ENCODE measurements around the gene ZNF524.
A peak's percentile ranks its signal among the peaks of the same experiment; 100 is the strongest.
"Not testable (repeated sequence)": the region's sequence is repeated elsewhere in the genome, so short reads cannot be mapped to it uniquely, and the experiment has no call there.

Gene ZNF524

DNA sequence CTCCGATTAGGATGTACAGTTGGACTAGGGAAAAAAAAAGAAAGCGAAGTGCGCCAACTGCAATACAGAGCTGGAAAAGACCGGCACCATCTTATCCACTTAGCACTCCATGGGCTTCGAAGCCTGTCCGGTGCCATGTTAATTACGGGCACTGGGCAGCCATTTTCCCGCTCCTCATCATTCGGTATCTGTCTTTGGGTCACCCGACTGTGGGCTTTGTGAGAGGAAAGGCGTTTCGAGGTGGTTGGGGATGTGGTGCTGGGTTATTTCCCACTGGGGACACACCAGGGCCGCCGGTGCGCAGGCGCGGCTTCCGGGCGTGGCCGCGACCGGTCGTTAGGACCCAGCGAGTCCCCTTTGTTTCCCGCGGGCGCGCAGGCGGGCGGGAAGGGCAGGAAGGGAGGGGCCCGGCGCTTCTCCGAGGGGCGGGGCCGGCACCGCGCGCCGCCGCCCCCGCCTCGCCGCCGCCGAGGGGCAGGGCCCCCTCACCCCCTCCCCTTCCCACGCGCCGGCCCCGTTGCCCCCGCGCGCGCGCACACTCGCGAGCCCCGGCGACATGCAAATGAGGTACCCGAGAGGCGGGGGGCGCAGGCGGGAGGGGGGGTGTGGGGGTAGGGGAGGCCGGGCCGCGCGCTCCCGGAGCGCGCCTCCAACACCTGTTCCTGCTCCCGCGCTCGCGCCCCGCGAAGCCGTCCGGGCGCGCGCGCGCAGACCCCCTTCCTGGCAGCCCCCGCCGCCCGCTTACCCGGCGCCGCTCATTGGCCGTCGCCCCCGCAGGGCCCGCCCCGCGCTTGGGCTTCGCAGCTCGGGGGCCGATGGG, at the start of gene ZNF524:
Gene ZNF524 (plus strand): TSS at position 447 of the 820 bp plus-strand sequence. CDS start 1,825 bp downstream, outside the sequence.
- DNase-seq, result peak; percentile 98

DNA sequence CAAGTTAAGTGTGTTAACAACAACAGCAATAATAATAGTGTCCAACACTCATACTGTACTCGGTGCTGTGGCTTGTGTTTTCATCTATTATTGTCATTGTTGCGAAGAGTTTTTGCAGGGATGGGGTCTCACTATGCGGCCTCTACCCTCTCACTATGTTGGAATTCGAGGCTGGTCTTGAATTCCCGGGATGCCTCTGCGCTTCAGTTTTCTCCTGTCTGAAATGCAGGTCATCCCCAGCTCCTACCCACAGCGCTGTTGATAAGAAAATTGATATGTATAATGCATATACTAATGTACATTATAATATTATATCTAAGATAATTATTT, 49.8 kb upstream of the ZNF524 start:
- no peak for DNase-seq

GRCh38 chr19:55552206-55552605, 47.9 kb upstream of the ZNF524 start:
- peak; percentile 25 for DNase-seq

- DNase-seq, result no peak
Observed at GRCh38 chr19:55552620-55553019, 47.5 kb upstream of the ZNF524 start.

- DNase-seq, result no peak
Observed at GRCh38 chr19:55553217-55554182, 46.6 kb upstream of the ZNF524 start.

DNA sequence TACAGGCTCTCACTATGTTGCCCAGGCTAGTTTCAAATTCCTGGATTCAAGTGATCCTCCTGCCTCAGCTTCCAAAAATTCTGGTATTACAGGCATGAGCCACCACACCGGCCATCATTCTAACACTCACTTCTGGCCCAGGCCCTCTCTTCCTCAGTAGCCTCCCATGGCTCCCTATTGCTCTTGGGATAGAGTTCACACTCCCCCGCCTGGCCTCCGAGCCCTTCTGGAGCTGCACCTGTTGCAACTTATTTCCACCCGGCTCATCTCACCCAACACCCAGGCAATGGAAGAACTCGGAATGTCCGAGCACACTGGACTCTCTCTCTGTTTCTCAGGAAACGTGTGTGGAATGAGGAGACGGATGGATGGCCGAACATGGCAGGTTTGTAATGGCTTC, 45.8 kb upstream of the ZNF524 start:
- no peak for DNase-seq

- DNase-seq, result no peak
Observed at GRCh38 chr19:55554741-55555152, 45.3 kb upstream of the ZNF524 start.

- DNase-seq, result no peak
Observed at GRCh38 chr19:55559684-55560083, 40.4 kb upstream of the ZNF524 start.

GRCh38 chr19:55563261-55563690, 36.8 kb upstream of the ZNF524 start:
- DNase-seq, result peak; percentile 20

GRCh38 chr19:55566823-55567222, 33.3 kb upstream of the ZNF524 start:
- no peak for DNase-seq

- DNase-seq, result no peak
Observed at GRCh38 chr19:55567708-55568328, 32.3 kb upstream of the ZNF524 start.

DNA sequence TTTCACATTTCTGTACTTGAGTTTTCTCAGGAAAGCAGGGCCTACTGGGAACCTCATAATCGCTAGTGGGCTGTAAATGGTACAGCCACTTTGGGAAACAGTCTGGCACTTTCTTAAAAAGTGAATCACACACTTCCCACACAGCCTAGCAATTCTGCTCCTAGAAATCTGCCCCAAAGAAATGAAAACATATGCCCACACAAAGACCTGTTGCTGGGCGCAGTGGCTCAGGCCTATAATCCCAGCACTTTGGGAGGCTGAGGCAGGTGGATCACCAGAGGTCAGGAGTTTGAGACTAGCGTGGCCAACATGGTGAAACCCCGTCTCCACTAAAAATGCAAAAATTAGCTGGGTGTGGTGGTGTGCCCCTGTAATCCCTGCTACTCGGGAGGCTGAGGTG, 30.6 kb upstream of the ZNF524 start:
- not testable (repeated sequence) for DNase-seq

- not testable (repeated sequence) for DNase-seq
Observed at GRCh38 chr19:55573929-55574328, 26.2 kb upstream of the ZNF524 start.

GRCh38 chr19:55576746-55577145, 23.3 kb upstream of the ZNF524 start:
- DNase-seq, result no peak

DNA sequence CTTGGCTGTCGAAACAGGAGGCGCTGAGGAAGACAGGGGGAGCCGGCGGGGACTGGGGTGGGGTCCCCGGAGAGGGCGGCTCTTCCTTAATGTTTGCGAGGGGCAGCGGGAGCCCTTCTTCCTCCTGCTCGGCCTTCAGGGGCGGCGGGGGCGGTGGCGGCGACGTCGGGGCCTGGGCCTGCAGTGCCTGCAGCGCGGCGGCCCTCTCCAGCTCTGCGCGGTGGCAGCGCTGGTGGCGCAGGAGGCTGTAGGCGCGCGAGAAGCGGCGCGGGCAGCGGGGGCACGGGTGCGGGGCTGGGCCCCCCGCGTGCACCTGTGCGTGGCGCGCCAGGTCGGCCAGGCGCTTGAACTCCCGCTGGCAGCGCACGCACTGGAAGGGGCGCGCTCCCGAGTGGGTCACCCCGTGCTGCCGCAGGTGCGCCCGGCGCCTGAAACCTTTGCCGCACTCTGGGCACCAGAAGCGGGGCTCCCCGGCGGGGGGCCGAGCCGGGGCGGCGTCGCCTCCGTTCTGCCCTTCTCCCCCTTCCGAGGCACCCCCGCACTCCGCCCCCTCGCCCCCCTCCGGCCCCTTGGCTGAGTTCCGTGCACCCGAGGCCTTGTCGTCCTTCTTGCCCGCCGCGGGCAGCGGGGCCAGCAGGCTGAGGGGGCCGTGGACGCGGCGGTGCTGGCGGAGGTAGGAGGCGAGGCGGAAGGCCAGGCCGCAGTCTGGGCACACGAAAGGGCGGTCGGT, 21.9 kb upstream of the ZNF524 start:
- DNase-seq, result no peak

- DNase-seq, result no peak
Observed at GRCh38 chr19:55578761-55579747, 21.0 kb upstream of the ZNF524 start.

- DNase-seq, result no peak
Observed at GRCh38 chr19:55579766-55580621, 20.1 kb upstream of the ZNF524 start.

GRCh38 chr19:55580628-55581144, 19.4 kb upstream of the ZNF524 start, which contains the start of gene ZNF579:
TSS of gene ZNF579 (minus strand) at chr19:55580848. CDS start at chr19:55579639, 1,209 bp downstream.
- DNase-seq, result peak; percentile 83

- no peak for DNase-seq
Observed at GRCh38 chr19:55581145-55581822, 18.8 kb upstream of the ZNF524 start.

Measured in NCI-H1694 treated with DMSO at 0.1 percent for 48 hours (cell line).